GM18511 (cell line): ENCODE measurements around the gene CPE.

Experiments used
- ATAC-seq: cut with Tn5 transposase; IDR thresholded peaks from one replicate; pipeline ENCODE4 v1.9.1; 2021; ENCODE audit warnings: mild to moderate bottlenecking, moderate library complexity; ENCODE audit not compliant: unreplicated experiment

Gene CPE

GRCh38 chr4:165505958-165506837, 127.4 kb downstream of the CPE start:
- no peak for ATAC-seq

GRCh38 chr4:165506849-165507248, 128.0 kb downstream of the CPE start:
- no peak for ATAC-seq

- no peak for ATAC-seq
Measured at GRCh38 chr4:165507381-165507780, 128.6 kb downstream of the CPE start.

- ATAC-seq: no peak
Measured at GRCh38 chr4:165508372-165509120, 129.7 kb downstream of the CPE start.

DNA sequence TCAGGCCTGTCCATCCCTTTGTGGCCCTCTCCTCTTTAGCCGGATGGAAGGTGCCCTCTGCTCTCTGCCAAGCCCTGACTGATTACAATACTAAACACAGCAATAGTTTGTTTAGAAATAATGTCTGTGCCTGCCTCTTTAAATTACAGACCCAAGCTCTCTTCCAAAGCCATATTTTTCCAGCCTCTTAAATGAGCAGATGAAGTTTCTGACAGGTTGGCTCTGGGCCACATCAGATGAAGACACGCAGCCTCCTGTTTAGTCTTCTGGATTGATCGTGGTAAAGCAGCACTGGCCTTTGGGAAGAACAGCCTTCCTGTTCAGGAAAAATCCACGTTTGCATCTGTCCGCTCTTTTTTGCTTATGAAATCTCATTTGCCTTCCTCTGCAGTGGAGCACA, 133.6 kb downstream of the CPE start:
- ATAC-seq: no peak

- ATAC-seq: no peak
Measured at GRCh38 chr4:165514739-165515138, 135.9 kb downstream of the CPE start.

DNA sequence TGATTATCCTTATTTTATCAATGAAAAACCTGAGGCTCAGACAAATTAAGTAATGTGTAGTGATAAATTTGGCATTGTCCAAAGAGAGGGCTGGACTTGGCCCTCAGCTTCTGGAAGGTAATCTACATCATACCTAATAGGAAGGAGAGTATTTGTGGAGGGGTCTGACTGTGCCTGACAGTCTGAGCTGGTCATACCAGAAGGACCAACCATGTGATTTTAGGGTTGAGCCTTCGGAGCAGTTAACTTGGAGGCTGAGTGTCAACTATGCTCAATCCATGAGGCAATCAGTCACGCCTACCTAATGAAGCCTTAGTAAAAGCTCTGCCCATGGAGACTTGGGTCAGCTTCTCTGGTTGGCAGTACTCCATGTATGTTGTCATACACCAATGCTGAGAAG, 136.4 kb downstream of the CPE start:
- ATAC-seq: no peak

DNA sequence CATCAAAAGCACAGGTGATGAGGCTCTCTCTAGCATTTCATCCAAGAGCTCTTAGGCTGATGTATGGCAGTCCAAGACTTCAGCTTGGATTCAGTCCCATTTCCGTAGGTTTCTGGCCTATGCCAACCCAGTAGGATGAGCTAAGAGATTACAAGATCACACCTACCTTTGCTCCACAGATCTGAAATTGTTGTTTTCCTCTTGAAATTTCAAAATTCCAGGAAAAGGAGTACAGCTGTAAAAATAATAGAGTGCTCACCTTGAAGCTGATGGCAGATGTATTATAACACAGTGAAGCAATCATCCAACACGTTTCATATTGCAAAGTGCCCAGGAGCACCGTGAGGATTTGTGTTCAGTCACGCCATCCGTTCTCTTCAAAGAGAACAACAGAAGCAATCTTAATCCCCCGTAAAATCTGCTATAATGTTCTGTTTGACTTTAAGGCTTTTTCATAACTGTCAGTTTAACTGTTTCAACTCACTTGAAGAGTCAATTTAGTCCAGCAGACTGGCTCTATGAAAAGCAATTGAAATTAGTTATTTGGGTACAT, 137.5 kb downstream of the CPE start:
- no peak for ATAC-seq

DNA sequence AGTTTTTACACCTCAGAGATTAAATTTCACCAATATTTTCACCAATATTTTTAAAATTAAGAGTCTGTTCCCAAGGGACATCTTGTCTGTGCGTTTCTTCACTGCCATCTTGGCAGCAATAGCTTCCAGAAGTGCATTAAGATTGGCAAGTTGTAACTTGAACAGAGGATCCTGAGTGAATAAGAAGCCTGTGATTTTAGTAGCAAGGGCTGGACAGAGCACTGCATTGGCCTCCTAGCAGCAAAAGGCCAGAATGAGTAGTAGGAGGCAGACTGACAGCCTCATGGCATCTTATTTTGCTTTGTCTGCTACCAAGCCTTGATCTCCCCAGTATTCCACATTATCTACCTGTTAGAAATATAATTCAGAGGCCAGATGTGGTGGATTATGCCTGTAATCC, 138.4 kb downstream of the CPE start:
- ATAC-seq: no peak

DNA sequence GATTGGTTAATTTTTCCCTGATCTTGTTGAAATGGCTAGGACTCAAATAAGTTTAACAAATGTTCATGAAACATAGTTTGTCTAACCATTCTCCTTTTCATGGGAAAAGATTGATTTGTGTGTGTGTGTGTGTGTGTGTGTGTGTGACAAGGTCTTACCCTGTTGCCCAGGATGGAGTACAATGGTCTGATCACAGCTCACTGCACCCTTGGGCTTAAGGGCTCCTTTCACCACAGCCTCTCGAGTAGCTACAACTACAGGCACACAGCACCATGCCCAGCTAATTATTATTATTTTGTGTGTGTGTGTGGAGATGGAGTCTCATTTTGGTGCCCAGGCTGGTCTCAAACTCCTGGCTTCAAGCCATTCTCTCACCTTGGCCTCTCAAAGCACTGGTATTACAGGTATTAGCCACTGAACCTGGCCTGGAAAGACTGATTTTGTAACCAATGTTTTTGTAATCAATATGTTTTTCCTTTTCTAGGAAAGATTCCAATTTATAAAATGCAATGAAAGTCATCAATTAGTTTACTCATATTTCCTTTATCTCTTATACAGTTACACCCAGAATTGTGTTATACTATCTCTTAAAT, 139.3 kb downstream of the CPE start:
- ATAC-seq: no peak

DNA sequence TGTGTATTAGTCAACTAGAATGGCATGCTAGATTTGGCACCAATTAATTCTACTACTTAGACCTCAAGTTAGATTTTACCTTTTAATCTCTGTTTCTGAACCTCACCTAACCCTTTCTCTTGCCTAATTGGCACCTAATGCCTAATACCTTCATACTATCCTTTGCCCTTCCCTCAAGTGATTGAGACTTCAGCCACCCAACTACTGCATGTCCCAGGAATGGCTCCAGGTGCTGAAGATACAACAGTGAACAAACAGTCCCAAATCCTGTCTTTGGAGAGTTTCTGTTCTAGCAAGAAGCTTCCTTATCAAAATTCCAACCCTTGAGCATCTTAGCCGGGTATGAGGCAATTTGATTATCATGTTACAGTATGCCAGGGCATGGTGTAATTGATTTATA, 139.9 kb downstream of the CPE start:
- ATAC-seq: no peak

DNA sequence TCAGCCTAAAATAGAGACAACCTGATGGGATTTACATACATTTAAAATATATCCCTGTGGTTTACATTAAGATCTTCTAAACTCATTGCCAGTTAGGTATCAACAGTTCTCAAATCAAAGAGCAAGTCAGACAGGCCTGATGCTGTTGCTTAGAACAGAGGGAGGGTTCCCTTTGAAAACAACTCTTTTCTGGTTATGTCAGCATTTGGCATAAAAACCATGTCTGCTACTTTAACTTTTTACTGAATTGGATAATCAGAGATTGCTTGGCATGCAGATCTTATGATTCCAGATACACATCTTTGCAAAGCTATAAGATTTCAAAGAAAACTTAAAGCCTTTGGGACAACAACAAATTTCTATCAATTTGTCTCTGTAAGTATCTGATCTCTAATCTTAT, 140.8 kb downstream of the CPE start:
- no peak for ATAC-seq

DNA sequence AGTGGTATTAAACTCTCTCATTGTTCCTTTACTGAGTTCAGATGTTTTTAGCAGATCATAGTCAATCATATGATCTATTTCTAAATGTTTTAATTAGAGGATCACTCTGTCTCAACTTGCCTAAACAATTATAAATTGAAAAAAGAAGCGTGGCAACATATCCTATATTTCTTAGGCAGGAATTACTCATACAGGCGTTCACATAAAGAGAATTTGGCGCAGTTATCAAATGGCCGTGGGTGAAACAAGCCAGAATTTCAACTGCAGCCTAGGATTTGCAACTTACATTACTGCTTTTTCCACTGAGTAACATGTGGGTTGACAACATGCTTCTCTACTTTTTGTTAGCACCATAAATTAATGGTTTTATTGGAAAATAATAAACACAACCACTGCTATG, 141.3 kb downstream of the CPE start:
- no peak for ATAC-seq

- ATAC-seq: no peak
Measured at GRCh38 chr4:165522050-165522449, 143.2 kb downstream of the CPE start.

- ATAC-seq: no peak
Measured at GRCh38 chr4:165524532-165525190, 145.9 kb downstream of the CPE start.

DNA sequence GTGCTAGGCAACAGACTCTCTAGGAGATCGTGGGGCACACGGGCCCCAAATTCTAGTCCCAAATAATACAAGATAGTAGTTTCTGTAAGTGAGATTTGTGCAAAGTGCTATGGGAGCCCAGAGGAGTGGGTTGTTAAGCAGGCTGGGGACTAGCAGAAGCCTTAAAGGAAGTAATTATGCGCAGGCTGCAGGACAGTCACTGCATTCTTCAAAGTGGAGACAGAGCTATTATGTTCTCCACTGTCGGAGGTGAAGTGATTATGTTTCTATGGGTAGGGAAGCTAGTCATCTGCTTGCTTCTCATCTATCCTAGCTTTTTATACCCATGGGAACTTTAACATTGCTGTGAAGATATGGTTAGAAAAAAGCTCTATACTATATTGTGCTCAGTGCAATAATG, 154.2 kb downstream of the CPE start:
- no peak for ATAC-seq

DNA sequence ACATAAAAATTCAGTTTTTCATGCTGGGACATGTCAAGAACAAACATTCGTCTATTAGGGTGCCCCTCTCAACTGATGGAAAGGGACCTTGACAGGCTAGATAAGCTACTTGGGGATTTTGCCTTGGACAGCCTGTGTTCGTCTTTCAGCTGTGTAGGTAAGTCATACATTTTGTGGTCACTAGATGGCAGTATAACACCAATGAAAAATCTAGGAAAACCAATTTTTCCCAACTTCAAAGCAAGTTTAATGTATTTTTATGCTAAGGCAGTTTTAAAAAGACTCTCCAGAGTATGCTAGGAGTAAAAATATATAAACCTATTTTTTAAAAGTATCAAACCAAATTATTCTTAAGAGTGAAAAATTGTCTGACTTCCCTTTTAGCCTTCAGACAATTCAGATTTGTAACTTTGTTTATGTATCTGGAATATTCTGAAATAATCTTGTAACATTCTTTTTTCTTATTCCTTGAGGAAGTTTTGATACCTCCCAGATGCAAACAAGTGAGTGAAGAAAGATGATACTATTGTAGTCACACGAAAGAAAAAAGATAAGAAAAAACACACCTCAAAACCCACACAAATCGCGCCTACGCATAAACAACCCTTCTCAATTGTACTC, 158.3 kb downstream of the CPE start:
- peak; percentile 65 for ATAC-seq

DNA sequence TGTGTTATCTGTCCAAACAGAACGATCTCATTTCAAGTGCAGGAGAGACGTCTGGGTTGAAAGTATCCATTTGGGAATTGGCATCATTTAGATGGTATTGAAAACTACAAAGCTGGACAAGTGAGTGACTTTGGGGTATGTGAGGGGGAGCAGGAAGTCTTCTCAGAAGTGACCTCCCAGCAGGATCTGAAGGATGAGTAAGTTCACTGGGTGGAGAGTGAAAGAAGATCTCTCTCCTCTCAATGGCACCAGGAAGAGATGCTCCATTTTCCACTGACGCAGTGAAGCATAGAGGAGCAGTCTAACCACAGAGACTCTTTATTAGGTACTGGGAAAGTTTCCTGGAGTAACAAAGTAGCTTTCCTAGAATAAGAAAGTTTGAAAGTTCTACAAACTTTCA, 161.0 kb downstream of the CPE start:
- no peak for ATAC-seq

- no peak for ATAC-seq
Measured at GRCh38 chr4:165540206-165540830, 161.5 kb downstream of the CPE start.

DNA sequence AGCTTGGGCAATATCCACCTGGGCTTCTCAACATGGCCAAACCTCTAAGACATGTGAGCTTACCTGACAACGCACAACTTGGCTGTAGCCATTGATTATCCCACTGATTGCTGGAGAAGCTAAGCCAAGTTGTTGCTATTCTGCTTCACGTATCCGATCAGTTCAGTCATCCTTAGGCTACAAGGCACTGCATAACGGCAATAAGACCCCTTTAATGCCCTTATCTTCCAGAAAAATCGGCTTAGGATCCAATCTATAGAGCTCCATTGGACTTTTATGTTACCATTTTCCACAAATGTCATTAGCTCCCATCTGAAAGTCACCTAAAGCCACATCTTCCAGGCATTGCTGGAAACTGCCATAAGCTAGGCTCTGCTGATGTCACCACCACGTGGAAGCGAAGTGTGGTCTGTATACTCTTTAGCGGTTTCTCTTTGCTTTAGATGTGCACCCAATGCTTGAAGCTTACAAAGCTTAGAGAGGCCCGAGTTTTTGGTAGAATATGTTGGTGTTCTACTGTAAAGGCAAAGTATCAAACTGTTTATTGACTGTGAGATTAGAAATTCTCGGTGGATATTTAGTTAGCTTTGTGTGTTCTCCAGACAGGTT, 163.1 kb downstream of the CPE start:
- no peak for ATAC-seq
